OCI-M1 (cell line): ENCODE results near the gene CWH43.
"Not testable (repeated sequence)": the region's sequence is repeated elsewhere in the genome, so short reads cannot be mapped to it uniquely, and the experiment has no call there.

Experiments
- DNase-seq: peaks from one replicate; lab custom pipeline; 2025; lab: John Stamatoyannopoulos, UW

The CWH43 gene

DNA sequence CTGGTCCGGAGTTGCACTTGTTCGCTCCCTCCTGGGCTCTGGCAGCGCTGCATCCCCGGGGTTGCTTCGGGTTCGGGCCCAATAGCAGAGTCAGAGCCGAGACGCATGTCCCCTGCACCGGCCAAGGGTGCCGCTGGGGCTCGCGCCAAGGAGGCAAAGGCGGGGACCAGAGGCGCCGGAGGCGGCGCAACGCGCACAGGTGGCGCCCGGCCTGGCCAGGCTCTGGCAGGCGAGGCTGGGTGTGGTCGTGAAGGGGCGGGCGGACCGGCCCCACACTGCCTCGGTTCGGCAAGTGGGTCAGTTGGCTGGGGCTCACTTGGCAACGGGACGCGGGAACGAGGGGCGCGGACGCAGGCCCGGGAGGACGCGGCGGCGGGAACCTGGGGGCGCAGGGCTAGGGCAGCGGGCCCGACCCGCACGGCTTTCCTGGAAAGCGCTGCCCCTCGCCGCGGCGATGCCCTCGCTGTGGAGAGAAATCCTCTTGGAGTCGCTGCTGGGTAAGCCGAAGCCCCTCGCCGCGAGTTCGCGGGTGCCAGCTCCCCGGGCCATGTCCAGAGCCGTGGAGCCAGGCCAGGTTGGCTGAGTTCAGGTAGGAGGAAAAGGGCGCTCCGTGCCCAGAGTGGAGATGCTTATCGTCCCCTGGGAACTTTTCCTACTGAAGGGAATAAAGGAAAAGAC is at the start of gene CWH43:
Gene CWH43 (plus strand): TSS at position 300 of the 678 bp plus-strand sequence. CDS start 155 bp downstream, at position 455.
- no peak for DNase-seq

DNA sequence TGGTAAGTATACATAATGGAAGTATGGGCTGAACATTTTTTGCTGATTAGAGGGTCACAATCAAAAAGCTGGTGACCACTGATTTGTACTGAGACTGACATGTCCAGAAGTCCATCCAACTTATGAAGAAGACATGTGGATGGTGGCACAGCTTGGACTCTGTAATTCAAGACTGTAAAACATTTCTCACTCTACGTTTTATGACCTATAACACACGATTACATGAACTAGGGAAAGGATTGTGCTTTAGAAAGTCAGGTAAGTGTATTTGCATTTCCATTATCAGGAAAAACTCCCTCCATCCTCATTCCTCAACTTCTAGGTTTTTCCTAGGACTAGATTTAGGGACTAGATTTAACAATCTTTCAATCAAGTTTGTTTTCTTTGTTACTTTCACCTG is 49.0 kb upstream of the CWH43 start:
- DNase-seq: no peak

DNA sequence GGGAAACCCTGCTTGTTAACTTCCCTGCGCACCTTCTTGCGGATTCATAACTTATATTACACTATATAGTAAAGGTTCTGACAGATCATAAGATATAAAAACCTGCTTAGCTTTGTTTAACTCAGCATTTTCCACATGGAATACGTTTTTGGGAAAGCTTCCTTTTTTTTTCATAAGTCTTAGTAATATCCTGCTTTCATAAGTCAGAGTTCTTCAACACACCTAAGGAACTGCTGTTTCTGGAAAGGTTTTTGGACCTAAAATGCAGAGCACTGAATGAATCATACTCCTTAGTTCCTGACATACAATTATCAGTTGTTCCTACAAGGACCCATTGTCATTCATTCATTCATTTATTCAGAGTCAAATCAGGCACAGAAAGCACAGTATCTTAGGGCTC is 47.2 kb upstream of the CWH43 start:
- no peak for DNase-seq

GRCh38 chr4:48939785-48940184 is 46.3 kb upstream of the CWH43 start:
- DNase-seq: no peak

GRCh38 chr4:48943387-48943786 is 42.7 kb upstream of the CWH43 start:
- peak; percentile 18 for DNase-seq

DNA sequence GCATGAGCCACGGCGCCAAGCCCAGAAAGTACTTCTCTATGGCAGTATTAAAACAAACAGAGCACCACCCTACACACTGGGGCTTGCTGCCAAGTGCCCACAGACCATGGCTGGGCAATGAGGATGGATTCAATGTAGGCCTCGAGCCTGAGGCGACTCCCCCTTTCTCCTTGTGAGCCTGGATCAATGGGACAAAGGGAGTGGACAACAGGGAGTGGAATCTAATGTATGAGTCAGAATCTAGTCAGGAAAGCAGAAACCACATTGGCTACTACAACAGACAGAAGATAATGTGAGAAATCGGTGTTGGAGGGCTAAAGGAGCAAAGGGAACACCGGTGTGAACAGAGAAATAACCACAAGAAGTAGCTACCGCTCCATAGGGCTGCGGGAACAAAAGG is 41.8 kb upstream of the CWH43 start:
- no peak for DNase-seq

- DNase-seq: peak; percentile 68
Measured at GRCh38 chr4:48944756-48945241, 41.3 kb upstream of the CWH43 start.

GRCh38 chr4:48945981-48946380 is 40.1 kb upstream of the CWH43 start:
- no peak for DNase-seq

DNA sequence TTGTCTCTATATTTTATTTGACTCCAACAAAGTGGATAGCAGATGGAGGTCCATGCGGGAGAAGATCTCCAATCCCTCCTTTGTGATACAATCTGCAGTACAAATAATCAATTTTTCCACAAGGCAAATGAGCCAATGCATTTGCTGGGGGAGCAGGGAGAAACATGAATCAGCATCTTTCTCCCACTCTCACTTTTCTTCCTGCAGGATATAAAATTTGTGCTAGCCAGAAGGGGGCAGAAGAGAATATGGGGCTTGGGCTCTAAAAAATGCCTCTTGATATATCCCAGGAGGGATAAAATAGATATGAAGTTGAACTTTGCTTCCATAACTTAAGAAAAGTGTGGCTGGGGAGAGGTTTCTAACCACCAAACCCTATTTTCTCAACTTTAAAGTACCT is 38.3 kb upstream of the CWH43 start:
- peak; percentile 22 for DNase-seq

- DNase-seq: no peak
Measured at GRCh38 chr4:48949086-48949485, 37.0 kb upstream of the CWH43 start.

GRCh38 chr4:48949518-48950219 is 36.4 kb upstream of the CWH43 start:
- no peak for DNase-seq

DNA sequence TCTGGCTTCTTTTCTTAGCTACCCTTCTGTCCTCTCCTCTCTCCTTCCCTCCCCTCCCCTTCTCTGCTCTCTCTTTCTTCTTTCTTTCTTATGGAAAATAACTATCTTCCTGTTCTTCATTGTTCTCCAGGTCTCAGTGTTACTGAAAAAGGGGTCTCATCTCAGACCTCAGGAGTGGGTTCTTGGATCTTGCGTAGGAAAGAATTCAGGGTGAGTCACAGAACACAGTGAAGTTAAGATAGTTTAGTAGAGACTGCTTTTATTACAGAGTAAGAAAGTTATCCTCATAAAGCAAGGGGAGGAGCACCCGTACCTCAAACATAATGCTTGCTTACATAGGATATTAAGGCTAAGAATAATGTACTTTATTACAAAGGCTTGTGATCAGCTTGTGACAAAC is 31.8 kb upstream of the CWH43 start:
- DNase-seq: no peak

DNA sequence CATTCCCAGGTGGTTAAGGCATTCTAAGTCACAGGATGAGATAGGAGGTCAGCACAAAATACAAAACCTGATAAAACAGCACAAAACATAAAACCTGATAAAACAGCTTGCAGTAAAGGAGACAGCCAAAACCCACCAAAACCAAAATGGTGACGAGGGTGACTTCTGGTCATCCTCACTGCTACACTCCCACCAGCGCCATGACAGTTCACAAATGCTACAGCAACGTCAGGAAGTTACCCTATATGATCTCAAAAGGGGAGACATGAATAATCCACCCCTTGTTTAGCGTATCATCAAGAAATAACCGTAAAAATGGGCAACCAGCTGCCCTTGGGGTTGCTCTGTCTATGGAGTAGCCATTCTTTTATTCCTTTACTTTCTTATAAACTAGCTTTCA is 28.7 kb upstream of the CWH43 start:
- DNase-seq: not testable (repeated sequence)

DNA sequence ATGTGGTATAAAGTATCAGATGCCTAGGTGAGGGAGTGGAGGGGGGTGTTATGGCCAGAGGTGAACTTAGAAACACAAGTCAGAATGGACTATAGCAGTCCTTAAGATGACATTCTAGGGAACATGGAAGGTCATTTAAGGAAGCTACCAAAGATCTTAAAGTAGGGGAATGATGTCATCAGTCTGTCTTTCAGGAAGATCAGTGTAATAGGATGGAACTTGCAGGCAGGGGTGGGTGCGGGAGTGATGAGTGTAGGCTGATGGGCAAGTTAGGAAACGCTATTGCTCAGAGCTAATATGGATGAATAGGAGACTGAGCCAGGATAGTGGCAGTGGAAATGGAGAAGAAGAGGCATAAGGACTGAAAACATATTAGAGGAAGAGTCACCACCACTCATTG is 27.5 kb upstream of the CWH43 start:
- DNase-seq: no peak

DNA sequence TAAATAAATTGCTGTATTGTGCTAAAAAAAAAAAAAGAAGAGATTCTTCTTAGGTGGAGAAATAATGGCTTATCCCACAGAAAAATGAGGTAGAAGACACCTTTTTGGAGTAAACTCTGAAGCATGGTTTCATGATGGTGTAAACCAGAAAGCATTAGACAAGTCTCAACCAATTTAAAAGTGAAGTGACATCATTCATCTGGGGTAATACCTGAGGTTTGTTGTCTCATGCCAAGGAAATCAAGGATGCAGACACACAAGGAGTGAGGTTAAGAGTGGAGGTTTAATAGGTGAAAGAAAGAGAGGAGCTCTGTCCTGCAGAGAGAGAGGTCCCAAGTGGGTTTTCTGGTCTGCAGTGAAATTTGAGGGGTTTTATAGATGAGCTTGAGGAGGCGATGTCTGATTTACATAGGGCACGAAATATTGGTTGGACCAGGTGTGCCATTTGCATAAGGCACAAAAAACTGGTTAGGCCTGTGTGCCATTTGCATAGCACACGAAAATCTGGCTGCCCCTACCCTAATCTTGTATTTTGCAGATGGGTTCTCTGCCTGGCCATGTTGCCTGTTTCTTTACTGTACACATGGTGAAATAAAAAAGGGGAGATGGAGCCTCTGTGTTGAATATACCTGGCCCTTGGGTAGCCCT is 25.0 kb upstream of the CWH43 start:
- no peak for DNase-seq

- no peak for DNase-seq
Measured at GRCh38 chr4:48962636-48963035, 23.4 kb upstream of the CWH43 start.

GRCh38 chr4:48963042-48963679 is 22.9 kb upstream of the CWH43 start:
- DNase-seq: peak; percentile 90

- DNase-seq: no peak
Measured at GRCh38 chr4:48967101-48967500, 19.0 kb upstream of the CWH43 start.

DNA sequence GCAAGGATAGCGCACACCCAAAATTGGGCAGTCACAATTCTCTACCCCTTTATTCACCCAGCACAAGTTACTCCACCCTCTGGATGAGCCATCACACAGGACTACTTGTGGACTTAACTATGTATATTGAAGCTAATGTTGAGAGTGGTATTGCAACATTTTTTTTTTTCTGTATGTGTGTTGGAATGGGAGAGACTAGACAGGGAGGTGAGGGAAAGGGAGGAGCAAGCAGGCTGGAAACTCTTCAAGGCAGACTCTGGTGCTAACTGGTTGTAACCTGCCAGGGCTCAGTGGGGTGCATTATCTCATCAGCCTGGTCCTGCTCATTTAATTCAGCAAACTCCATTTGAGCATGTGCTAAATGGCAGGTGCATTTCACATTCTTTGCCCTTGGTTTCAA is 18.4 kb upstream of the CWH43 start:
- no peak for DNase-seq

GRCh38 chr4:48968814-48969213 is 17.3 kb upstream of the CWH43 start:
- peak; percentile 54 for DNase-seq

- DNase-seq: peak; percentile 50
Measured at GRCh38 chr4:48970471-48970921, 15.6 kb upstream of the CWH43 start.

DNA sequence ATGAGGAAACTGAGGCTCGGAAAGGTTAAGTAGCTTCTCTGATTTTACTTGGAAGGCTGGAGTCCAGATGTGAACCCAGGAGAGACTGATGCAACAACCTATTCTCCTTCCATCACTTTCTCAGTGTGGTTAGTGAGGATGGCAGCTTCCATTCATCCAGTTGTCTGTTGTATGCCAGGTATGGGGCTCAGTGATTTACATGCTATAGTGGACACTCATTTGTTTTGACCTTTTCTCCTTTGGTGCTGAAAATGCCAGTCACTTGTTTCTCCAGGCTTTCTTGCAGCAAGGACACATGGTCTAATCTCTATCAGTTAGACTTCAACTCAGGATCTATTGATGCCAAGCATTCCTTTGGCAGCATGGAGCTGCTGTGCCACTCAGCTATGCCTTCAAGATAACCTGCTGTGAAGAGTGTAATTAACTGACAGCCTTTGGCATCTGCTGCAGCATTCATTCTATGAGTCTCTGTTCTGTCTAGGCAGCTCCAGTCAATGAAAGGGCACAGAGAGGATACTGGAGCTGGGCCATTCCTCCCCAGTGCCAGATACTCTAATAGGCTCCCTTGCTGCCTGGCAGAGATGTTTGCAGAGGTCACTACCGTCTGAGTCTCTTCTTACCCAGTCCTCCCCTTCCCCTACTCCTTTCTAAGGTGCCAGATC is 11.0 kb upstream of the CWH43 start:
- no peak for DNase-seq
